ENCODE results near the gene CTSW.

DNA sequence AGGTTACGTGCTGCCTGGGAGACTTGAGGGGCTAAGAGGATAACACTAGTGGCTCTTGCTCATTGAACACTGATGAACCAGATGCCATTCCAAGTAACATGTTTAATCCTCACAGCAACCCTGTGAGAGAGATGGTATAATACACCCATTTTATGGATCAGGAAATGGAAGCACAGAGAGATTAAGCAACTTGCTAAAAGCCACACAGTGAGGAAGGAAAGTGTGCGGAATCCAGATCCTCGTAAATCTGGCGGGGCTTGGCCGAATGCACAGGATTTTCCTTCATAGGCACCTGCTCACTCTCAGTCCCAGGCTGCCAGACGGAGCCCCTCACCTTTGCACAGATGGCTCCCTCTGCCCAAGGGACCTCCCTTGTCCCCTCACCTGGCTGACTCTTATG, 28.2 kb downstream of the CTSW start:
- TF ChIP-seq, protein P1, sequence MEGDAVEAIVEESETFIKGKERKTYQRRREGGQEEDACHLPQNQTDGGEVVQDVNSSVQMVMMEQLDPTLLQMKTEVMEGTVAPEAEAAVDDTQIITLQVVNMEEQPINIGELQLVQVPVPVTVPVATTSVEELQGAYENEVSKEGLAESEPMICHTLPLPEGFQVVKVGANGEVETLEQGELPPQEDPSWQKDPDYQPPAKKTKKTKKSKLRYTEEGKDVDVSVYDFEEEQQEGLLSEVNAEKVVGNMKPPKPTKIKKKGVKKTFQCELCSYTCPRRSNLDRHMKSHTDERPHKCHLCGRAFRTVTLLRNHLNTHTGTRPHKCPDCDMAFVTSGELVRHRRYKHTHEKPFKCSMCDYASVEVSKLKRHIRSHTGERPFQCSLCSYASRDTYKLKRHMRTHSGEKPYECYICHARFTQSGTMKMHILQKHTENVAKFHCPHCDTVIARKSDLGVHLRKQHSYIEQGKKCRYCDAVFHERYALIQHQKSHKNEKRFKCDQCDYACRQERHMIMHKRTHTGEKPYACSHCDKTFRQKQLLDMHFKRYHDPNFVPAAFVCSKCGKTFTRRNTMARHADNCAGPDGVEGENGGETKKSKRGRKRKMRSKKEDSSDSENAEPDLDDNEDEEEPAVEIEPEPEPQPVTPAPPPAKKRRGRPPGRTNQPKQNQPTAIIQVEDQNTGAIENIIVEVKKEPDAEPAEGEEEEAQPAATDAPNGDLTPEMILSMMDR (conservative IDR thresholded peaks at IDR 0.05; ENCODE audit: low read depth, low read length): no peak
- no peak for TF ChIP-seq MAFK (IDR thresholded peaks at IDR 0.05; ENCODE audit: low read depth, low read length)

Data from IMR-90 (cell line).